Transverse colon (tissue), 4 donors: ENCODE data around the gene LSM12. TPM values are rescaled to one million over a fixed set of nuclear protein-coding genes. Genes with fewer than 3 reads are reported as not detected.

Experiments used
- DNase-seq: peaks from one replicate; pipeline ENCODE4 v3.0.0-alpha.2; 2019
- H3K27ac ChIP-seq, 4 donors: fragments of 200-600 bp; sonication (generic); 2 replicates each; pipeline ENCODE4 v1.5.1; 2016 to 2018; ENCODE audit warnings: inconsistent platforms in 4 of 4
- H3K27me3 ChIP-seq: fragments of 200-600 bp; sonication (generic); 2 replicates; pipeline ENCODE4 v1.5.1; 2017; ENCODE audit warnings: inconsistent platforms
- H3K36me3 ChIP-seq, 4 donors: fragments of 200-600 bp; sonication (generic); 2 replicates each; pipeline ENCODE4 v1.5.1; 2017 to 2019; ENCODE audit warnings: inconsistent platforms in 4 of 4
- H3K4me1 ChIP-seq, 4 donors: fragments of 200-600 bp; sonication (generic); 2 replicates each; pipeline ENCODE4 v1.5.1; 2017 to 2020; ENCODE audit warnings: inconsistent platforms in 4 of 4
- H3K4me3 ChIP-seq, 4 donors: fragments of 200-600 bp; sonication (generic); 1 replicate in 1 of 4; 2 replicates in 3 of 4; pipeline versions ENCODE4 v1.5.1 to v1.6.1; 2017 to 2019; ENCODE audit warnings: inconsistent platforms in 4 of 4
- H3K9me3 ChIP-seq, 2 donors: fragments of 200-600 bp; sonication (generic); 2 replicates each; pipeline ENCODE4 v1.5.1; 2017 to 2019; ENCODE audit warnings: inconsistent platforms in 2 of 2
- CTCF ChIP-seq, 5 experiments: fragments of 200-600 bp in 3 of 5; fragments of 450-650 bp in 2 of 5; sonication (generic) in 3 of 5; IDR thresholded peaks; 1 replicate in 2 of 5; 2 replicates in 3 of 5; pipeline ENCODE4 v1.5.1; 2016 to 2017; ENCODE audit warnings: antibody characterized with exemption in 5 of 5, inconsistent platforms in 3 of 5, mild to moderate bottlenecking in 2 of 5, moderate library complexity in 1 of 5
- EP300 ChIP-seq: sonication (generic); formaldehyde crosslinking; IDR thresholded peaks from one replicate; pipeline ENCODE4 v1.6.1; 2017; ENCODE audit warnings: antibody characterized with exemption, low read depth
- POLR2A ChIP-seq: fragments of 450-650 bp; IDR thresholded peaks from one replicate; pipeline ENCODE4 v1.6.1; 2016; ENCODE audit warnings: antibody characterized with exemption, mild to moderate bottlenecking, moderate library complexity
- POLR2AphosphoS5 ChIP-seq, 3 donors: sonication (generic); formaldehyde crosslinking; IDR thresholded peaks; one replicate each; pipeline ENCODE4 v1.6.1; 2016; ENCODE audit warnings: antibody characterized with exemption in 3 of 3
- WGBS, 2 donors: methylation state at CpG; one replicate each; pipeline ENCODE4 v1.1.5; 2018; ENCODE audit warnings: low coverage in 1 of 2; 5-methylcytosine and 5-hydroxymethylcytosine counted together
- in situ Hi-C, 4 donors: fragments of 200-750 bp; cut with MboI; loops; one replicate each; pipeline versions ENCODE4 v1.15.0 to v1.15.1; 2017; ENCODE audit warnings: low sequenced_read_pairs in 3 of 4, low pct_ligation_motif_present in 1 of 4, low pct_unique_long_range_greater_than_20kb in 1 of 4
- intact Hi-C: fragments of 100-400 bp; cut with DNase I; formaldehyde crosslinking; loops from one replicate; pipeline ENCODE4 v1.15.1; 2023; ENCODE audit warnings: low total_unique reads
- total RNA-seq, 4 donors: library from RNA; depleted of rRNA; stranded (reverse); fragments of >200 nt; gene quantifications; one replicate each; pipeline ENCODE4 v1.1.0, GENCODE V29; 2016

Gene LSM12
- total RNA-seq, 4 donors from 2014 or later: 5.4 to 29.2 (median 22.9) TPM

- 84% methylated on average over 18 of the region's 18 CpGs; no CpG with 5 or more reads in 1 of the 2 donors for WGBS, 2 donors
- TF ChIP-seq CTCF (IDR thresholded peaks at IDR 0.05) (no peak), POLR2A (no peak), EP300 (no peak), POLR2AphosphoS5 (IDR thresholded peaks at IDR 0.05) (no peak)
- Histone ChIP-seq H3K36me3 (peaks cover 0 to 26% (median 5%) of the 10 kb centered on the region in 4 donors), H3K27ac (no peak overlapping the region), H3K4me3 (no peak overlapping the region), H3K4me1 (no peaks in the 10 kb centered on the region), H3K9me3 (no peaks in the 10 kb centered on the region), H3K27me3 (no peaks in the 10 kb centered on the region)
- intact Hi-C loops: no loop called here
- in situ Hi-C loops: no loop called here
- DNase-seq: no peak
Observed at GRCh38 chr17:44079877-44080821, 13.7 kb upstream of the LSM12 start.

- Histone ChIP-seq H3K36me3 (peaks cover 0 to 24% (median 5%) of the 10 kb centered on the region in 4 donors), H3K4me3 (no peak overlapping the region), H3K9me3 (no peaks in the 10 kb centered on the region), H3K4me1 (no peaks in the 10 kb centered on the region), H3K27me3 (no peaks in the 10 kb centered on the region), H3K27ac (no peak overlapping the region)
- in situ Hi-C loops (no loop called here), intact Hi-C loops (no loop called here)
- TF ChIP-seq POLR2A: no peak
- DNase-seq: no peak
- 96% methylated on average over 17 of the region's 19 CpGs; no CpG with 5 or more reads in 1 of the 2 donors for WGBS, 2 donors
Observed at GRCh38 chr17:44078412-44078811, 11.9 kb upstream of the LSM12 start.

- H3K27ac ChIP-seq: no peak overlapping the region
- no peak for TF ChIP-seq CTCF (IDR thresholded peaks at IDR 0.05)
- no peak for TF ChIP-seq POLR2AphosphoS5 (IDR thresholded peaks at IDR 0.05)
- TF ChIP-seq EP300: no peak
- TF ChIP-seq POLR2A: no peak
- intact Hi-C loops (no loop called here), in situ Hi-C loops (no loop called here)
- WGBS, 2 donors: 64% methylated on average over 4 of the region's 4 CpGs; no CpG with 5 or more reads in 1 of the 2 donors
- H3K9me3 ChIP-seq: no peaks in the 10 kb centered on the region
- peaks cover 0 to 20% (median 4%) of the 10 kb centered on the region in 4 donors for H3K36me3 ChIP-seq
- H3K4me3 ChIP-seq: no peak overlapping the region
- H3K4me1 ChIP-seq: no peaks in the 10 kb centered on the region
- no peak for DNase-seq
- no peaks in the 10 kb centered on the region for H3K27me3 ChIP-seq
Observed at GRCh38 chr17:44077595-44077909, 11.1 kb upstream of the LSM12 start.

- H3K36me3 ChIP-seq: peaks cover 0 to 20% (median 3%) of the 10 kb centered on the region in 4 donors
- intact Hi-C loops: no loop called here
- H3K9me3 ChIP-seq: no peaks in the 10 kb centered on the region
- no peak overlapping the region for H3K27ac ChIP-seq
- in situ Hi-C loops: no loop called here
- DNase-seq: no peak
- TF ChIP-seq POLR2A (no peak), CTCF (IDR thresholded peaks at IDR 0.05) (no peak), EP300 (no peak), POLR2AphosphoS5 (IDR thresholded peaks at IDR 0.05) (no peak)
- 66% methylated on average over 6 of the region's 6 CpGs; no CpG with 5 or more reads in 1 of the 2 donors for WGBS, 2 donors
- H3K27me3 ChIP-seq: no peaks in the 10 kb centered on the region
- H3K4me3 ChIP-seq: no peak overlapping the region
- H3K4me1 ChIP-seq: peaks cover under 1 to 2% (median 2%) of the 10 kb centered on the region in 4 donors
Observed at GRCh38 chr17:44076716-44077594, 10.5 kb upstream of the LSM12 start.
